ENCODE measurements around the gene PRR14L. TPM values are rescaled to one million over a fixed set of nuclear protein-coding genes. Genes with fewer than 3 reads are reported as not detected.

The PRR14L gene
- total and polyA plus RNA-seq, 2 of the 13 experiments (the other 11 are each of a cell fraction or from before 2014, with no cell fraction given), result 6.6 to 16.5 TPM

DNA sequence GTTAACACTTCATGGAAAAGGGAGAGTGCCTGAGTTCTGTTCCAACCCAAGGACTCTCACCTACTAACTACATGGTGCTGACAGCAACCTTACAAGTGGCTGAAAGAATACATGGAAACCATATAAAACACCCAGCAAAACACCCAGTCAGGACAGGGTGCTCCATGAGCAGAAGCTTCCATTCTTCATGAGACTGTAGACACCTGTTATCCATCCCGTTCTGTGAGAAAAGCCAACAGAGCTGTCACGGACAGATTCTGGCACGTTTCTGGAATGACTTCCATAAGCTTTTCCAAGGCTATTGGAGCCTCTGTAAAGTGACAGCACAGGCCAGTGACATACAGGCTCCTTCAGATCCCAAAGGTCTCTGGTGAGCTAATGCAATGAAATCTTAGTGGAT lies 23.2 kb downstream of the PRR14L start (continued):
- TF ChIP-seq, protein P1, sequence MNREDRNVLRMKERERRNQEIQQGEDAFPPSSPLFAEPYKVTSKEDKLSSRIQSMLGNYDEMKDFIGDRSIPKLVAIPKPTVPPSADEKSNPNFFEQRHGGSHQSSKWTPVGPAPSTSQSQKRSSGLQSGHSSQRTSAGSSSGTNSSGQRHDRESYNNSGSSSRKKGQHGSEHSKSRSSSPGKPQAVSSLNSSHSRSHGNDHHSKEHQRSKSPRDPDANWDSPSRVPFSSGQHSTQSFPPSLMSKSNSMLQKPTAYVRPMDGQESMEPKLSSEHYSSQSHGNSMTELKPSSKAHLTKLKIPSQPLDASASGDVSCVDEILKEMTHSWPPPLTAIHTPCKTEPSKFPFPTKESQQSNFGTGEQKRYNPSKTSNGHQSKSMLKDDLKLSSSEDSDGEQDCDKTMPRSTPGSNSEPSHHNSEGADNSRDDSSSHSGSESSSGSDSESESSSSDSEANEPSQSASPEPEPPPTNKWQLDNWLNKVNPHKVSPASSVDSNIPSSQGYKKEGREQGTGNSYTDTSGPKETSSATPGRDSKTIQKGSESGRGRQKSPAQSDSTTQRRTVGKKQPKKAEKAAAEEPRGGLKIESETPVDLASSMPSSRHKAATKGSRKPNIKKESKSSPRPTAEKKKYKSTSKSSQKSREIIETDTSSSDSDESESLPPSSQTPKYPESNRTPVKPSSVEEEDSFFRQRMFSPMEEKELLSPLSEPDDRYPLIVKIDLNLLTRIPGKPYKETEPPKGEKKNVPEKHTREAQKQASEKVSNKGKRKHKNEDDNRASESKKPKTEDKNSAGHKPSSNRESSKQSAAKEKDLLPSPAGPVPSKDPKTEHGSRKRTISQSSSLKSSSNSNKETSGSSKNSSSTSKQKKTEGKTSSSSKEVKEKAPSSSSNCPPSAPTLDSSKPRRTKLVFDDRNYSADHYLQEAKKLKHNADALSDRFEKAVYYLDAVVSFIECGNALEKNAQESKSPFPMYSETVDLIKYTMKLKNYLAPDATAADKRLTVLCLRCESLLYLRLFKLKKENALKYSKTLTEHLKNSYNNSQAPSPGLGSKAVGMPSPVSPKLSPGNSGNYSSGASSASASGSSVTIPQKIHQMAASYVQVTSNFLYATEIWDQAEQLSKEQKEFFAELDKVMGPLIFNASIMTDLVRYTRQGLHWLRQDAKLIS (CRISPR knock-in tag; IDR thresholded peaks at IDR 0.05), result no peak

- WGBS (ENCODE audit: low lambda C conversion rate), result 100% methylated on average over 3 of the region's 5 CpGs
- TF ChIP-seq DNMT1 (CRISPR knock-in tag; IDR thresholded peaks at IDR 0.05) (no peak), AHDC1 (CRISPR knock-in tag; IDR thresholded peaks at IDR 0.05; ENCODE audit: borderline replicate concordance) (no peak), ZKSCAN1 (IDR thresholded peaks at IDR 0.05; ENCODE audit: low read length) (no peak), ZNF652 (CRISPR knock-in tag; IDR thresholded peaks at IDR 0.05; ENCODE audit: borderline replicate concordance, low read depth) (no peak)
- TF ChIP-seq, protein P2, sequence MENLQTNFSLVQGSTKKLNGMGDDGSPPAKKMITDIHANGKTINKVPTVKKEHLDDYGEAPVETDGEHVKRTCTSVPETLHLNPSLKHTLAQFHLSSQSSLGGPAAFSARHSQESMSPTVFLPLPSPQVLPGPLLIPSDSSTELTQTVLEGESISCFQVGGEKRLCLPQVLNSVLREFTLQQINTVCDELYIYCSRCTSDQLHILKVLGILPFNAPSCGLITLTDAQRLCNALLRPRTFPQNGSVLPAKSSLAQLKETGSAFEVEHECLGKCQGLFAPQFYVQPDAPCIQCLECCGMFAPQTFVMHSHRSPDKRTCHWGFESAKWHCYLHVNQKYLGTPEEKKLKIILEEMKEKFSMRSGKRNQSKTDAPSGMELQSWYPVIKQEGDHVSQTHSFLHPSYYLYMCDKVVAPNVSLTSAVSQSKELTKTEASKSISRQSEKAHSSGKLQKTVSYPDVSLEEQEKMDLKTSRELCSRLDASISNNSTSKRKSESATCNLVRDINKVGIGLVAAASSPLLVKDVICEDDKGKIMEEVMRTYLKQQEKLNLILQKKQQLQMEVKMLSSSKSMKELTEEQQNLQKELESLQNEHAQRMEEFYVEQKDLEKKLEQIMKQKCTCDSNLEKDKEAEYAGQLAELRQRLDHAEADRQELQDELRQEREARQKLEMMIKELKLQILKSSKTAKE (CRISPR knock-in tag; IDR thresholded peaks at IDR 0.05; ENCODE audit: borderline replicate concordance), result no peak
- ATAC-seq, result no peak
Observed at GRCh38 chr22:31723723-31724122, 26.2 kb downstream of the PRR14L start.

More at GRCh38 chr22:31723723-31724122, 26.2 kb downstream of the PRR14L start:
- POLR2A ChIA-PET, result interaction anchor here (1.3 kb wide), 1 partner anchor 30 kb away, joined by 4 read pairs; the partner anchor contains the start of gene DEPDC5
- peaks cover 10% of the 10 kb centered on the region for H3K4me1 ChIP-seq (ENCODE audit: insufficient read depth, low read length)
- no peak overlapping the region for H3K9ac ChIP-seq (ENCODE audit: insufficient read depth, low read depth, low read length)
- in situ Hi-C loops (cut with HindIII; ENCODE audit: extremely low pct_ligation_motif_present, low pct_unique_long_range_greater_than_20kb), result no loop called here
- H3K27me3 ChIP-seq (ENCODE audit: control insufficient read depth in 1 of 2, insufficient read depth in 2 of 2, low read length in 2 of 2), result no peaks in the 10 kb centered on the region
- intact Hi-C loops (cut with micrococcal nuclease; ENCODE audit: unreplicated experiment), result no loop called here
- DNase-seq (ENCODE audit: low spot score), result no peak
- H2AFZ ChIP-seq (ENCODE audit: low read length), result no peak overlapping the region
- no peak overlapping the region for H3K4me2 ChIP-seq (ENCODE audit: low read depth, low read length)
- peaks cover 7 to 41% of the 10 kb centered on the region in 2 experiments for H3K36me3 ChIP-seq (replicated peaks in 1 of 2; ENCODE audit: control insufficient read depth in 1 of 2, insufficient read depth in 2 of 2, low read length in 2 of 2)
- no peaks in the 10 kb centered on the region for H4K20me1 ChIP-seq (ENCODE audit: insufficient read depth, low read length)
- no peak overlapping the region for H3K4me3 ChIP-seq (replicated peaks in 1 of 3; ENCODE audit: insufficient read depth in 1 of 3, low read depth in 2 of 3, low read length in 3 of 3)
- CTCF ChIA-PET (ENCODE audit: low intra/inter-chr PET ratio, low total read pairs), result no interaction called here
- H3K9me3 ChIP-seq (ENCODE audit: low read length), result no peaks in the 10 kb centered on the region
- H3K79me2 ChIP-seq (ENCODE audit: insufficient read depth, low read length), result peaks cover 2% of the 10 kb centered on the region
- no TSS peak for BruUV-seq (replicated peaks)
- FAIRE-seq, result no peak
- no peak overlapping the region for H3K27ac ChIP-seq (ENCODE audit: extremely low read length, insufficient read depth, low read length)

All from HepG2 (cell line).